Suppressor macrophage (primary cell): Measurements from ENCODE around the gene PTPN14.
"Not testable (repeated sequence)": the region's sequence is repeated elsewhere in the genome, so short reads cannot be mapped to it uniquely, and the experiment has no call there.

Source experiments
- DNase-seq, 4 experiments: peaks; one replicate each; pipeline ENCODE4 v3.0.0-alpha.2; 2020 to 2022
- total RNA-seq, 17 experiments: gene quantifications; one replicate each; lab custom pipeline; 2026; ENCODE audit warnings: mixed read lengths in 6 of 17, inconsistent platforms in 3 of 17; lab: John Stamatoyannopoulos, UW

The PTPN14 gene
- 0.03 to 7.0 (median 0.10) reads per million in 17 experiments for total RNA-seq

- DNase-seq, result peak in 2 of 4 experiments; percentile 5 to 9
Observed at GRCh38 chr1:214551436-214552173, at the start of gene PTPN14. Gene PTPN14 (minus strand): TSS chr1:214551602. CDS start chr1:214464803, 86,799 bp downstream.

DNA sequence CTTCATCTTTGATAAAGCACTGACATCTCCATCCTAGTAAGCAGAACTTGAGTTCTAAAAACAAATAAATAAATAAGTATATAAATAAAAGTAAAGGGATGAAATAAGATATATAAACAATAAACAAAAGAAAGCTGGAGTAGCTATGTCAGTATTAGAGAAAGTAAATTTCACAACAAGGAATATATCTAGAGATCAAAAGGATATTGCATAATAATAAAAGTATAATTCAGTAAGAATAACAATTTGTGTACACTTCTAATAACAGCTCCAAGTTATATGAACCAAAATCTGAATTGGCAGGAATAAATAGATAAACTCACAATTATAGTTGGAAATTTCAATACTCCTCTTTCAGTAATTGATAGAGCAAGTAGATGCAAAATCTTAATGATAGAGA is 41.8 kb upstream of the PTPN14 start:
- no peak for DNase-seq

- not testable (repeated sequence) for DNase-seq
Observed at GRCh38 chr1:214591918-214592317, 40.5 kb upstream of the PTPN14 start.

- DNase-seq, result no peak
Observed at GRCh38 chr1:214590696-214591095, 39.3 kb upstream of the PTPN14 start.

- no peak for DNase-seq
Observed at GRCh38 chr1:214588963-214589597, 37.7 kb upstream of the PTPN14 start.

DNA sequence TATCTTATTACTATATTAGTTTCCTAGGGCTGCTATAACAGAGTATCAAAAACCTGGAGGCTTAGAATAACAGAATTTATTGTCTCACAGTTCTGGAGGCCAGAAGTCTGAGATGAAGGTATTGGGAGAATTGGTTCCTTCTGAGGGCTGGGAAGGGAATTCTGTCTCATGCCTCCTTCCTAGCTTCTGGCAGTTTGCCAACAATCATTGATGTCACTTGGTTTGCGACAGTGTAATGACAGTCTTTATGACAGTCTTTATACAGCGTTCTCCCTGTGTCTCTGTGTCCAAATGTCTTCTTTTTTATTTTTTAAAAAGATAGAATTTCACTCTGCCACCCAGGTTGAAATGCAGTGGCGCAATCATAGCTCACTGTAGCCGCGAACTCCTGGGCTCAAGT is 35.8 kb upstream of the PTPN14 start:
- no peak for DNase-seq

GRCh38 chr1:214586621-214587020 is 35.2 kb upstream of the PTPN14 start:
- no peak for DNase-seq

DNA sequence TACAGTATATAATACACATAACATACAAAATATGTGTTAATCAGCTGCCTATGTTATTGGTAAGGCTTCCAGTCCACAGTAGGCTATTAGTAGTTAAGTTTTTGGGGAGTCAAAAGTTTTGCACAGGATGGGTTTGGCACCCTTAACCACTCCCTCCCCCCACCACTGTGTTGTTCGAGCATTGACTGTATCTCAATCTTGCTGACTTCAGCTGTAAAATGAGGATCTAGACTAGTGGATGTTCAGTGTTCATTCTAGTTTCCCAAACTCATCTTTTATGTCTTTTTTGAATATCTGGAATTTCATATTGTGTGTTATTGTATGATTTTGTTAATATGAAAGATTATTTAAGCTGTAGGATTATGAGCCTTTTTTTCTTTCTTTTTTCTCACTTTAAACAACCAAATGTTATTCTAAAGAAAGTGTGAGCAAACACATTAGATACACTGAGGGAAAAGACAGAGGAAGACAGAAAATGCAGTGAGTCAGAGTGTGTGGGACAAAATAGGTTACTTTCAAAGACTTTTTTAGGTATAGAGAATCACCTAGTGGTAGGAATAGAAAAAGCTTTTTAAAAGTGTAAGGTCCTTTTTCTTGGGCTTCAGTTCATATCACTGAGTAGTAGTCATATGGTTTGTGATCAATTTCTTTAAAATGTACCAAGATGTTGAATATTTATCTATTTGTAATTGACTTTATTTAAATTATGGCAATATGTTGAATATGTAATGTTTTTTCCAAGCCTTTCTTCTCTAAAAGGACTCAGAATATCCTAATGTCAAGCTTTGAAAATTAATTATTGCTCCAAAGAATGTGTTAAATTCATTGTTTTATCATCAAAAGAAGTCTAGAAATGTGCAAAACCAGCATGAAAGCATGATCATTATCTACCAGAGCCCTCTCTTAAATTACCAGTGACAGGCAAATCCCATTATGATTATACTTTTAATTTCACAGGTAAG is 33.7 kb upstream of the PTPN14 start:
- DNase-seq, result peak in 1 of 4 experiments; percentile 13

DNA sequence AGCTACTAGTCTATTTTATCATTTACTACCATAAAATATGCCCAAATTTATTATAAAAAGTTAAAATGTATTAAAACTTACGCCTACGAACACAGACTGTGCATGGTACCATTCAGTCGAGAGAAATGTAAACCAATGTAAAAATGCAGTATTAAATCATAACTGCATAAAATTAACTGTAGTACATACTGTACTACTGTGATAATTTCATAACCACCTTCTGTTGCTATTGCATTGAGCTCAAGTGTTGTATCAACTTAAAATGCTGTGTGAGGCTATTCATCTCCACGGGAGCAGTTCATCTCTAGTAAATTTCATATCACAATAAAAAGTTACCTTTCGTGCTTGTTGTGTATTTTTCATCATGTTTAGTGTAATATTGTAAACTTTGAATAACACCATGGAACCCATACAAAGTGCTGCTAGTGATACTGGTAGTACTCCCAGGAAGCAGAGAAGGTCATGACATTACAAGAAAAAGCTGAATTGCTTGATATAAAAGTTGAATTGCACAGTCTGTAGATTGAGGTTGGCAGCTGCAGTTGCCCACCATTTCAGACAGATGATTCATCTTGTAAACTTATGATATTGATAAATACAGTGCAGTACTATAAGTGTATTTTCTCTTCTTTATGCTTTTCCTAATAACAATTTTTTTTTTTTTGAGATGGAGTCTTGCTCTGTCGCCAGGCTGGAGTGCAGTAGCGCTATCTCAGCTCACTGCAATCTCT is 32.6 kb upstream of the PTPN14 start:
- DNase-seq, result no peak

DNA sequence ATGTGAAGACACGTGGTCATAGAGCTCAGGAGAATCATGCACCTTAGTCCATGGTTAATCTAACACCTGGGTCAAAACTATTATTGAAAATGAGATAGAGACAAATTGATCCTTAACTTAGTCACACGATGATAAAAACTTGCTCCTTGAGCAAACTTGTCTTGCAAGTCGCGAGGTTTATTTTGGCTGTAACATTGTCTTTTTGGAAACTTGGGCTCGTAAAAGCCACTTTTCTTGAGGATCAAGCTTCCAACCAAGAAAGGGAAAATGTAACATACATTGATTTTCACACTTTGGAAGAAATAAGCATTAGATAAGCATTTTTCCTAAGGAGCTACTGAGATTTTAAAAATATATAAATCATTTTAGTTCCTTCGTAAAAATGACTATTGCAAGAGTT is 31.7 kb upstream of the PTPN14 start:
- DNase-seq, result no peak

- DNase-seq, result no peak
Observed at GRCh38 chr1:214582289-214582891, 31.0 kb upstream of the PTPN14 start.

DNA sequence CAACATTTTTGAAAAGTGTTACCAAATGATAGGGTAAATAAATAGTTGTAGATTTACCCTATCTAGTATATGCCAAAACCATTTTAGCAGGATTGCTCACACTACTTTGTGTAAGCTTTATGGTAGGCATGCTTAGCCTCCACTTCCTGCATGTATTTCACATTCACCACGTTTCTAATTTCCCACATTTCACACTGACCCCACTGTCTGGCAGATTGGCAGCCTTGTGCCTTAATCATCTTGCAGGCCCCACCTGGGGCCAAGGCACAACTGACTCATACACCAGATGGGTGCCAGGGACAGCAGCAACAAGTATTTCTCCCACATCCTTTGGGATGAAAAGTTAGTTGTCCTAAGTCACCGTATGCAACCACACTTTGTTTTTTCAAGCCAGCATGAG is 30.4 kb upstream of the PTPN14 start:
- no peak for DNase-seq

GRCh38 chr1:214579183-214579582 is 27.8 kb upstream of the PTPN14 start:
- no peak for DNase-seq

- DNase-seq, result not testable (repeated sequence)
Observed at GRCh38 chr1:214576120-214576519, 24.7 kb upstream of the PTPN14 start.

DNA sequence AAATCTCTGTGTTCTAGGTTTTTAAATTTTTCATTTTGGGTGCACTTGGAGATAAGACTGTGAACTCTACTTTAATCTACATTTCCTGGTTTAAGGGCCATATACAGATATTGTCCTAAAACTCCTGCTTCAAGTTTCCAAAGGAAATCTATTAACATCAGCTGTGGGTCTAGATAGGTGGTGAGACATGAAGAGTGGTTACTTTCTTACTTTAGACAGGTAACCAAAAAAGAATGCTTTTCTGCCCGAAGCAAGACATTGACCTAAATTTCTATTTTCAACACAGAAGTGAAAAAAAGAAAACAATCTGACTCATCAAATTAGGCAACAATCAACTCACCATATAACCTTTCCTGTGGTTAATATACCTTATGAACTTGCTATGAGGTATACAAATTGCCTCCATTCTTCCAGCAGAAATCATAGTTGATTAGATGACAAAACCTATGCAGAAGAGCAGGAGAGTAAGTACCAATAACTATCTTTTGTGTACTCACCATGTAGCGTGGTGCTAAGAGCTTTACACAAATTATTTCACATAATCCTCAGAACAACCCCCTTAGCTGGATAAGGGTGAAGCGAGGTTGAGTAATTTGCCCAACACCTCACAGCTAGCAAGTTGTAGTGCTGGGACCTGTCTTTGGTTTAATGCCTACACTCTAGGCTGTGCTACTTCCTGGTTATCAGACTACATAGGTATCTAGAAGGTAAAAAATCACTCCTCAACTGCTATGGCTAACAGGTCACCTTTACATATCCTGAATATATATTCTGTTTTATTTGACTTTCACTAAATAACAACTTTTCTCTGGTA is 23.4 kb upstream of the PTPN14 start:
- no peak for DNase-seq

DNA sequence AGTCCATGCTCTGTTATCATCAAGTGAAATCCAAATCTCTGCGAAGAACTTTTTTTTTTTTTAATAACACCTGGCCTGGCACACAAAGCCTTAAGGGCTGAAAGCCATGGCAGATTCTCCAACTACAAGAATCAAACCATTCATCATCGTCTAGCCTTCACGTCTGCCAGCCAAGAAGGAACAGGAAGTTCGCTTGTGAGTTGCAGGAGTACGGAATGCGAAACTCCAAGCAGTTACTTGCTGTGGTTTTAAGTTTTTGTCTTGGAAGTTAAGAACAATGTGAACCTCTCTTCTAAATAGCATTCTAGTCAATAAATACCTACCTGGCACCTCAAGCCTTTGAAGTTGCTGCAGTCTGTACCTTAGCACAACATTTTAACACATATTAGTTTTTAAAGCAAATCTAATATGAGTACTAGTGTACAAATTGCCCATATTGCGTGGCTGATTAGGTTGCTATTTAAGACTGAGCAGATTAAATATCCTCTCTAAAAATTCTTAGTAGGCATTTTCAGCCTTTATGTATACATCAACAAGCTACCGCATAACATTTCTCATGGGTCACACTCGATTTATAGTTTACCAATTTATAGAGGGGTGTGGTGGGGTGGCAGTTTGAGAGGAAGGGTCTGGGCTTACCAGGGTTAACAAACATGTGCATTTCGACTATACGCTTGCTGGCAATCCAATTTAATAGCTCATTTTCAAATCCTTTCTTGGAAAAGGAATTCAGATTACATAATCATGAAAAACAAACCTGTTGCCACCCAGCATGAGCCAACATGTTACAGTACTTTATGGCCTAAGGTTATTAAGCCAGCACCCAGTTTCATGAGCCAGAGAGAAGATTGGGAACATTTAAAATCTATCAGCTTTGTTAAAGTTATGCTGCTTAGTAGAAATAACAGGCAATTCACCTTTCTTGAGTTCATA is 22.2 kb upstream of the PTPN14 start:
- DNase-seq, result peak in 1 of 4 experiments; percentile 3

DNA sequence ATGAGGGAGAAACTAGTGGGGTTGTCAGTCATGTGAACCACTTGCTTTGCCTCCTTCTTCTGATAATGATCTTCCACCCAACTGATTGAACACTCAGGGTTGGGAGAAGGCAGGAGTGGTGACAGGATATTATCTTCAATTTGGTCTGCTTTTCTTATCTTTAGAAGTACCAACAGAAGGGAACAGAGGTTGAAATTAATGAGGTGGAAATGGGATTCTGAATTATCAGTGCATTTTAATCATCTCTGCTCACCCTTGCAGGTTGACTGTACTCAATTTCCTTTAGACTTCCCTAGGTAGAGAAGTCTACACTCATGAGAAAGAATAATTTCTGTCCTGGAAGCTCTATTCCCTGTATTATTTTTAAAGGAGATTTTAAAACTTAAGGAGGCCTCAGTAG is 19.9 kb upstream of the PTPN14 start:
- DNase-seq, result no peak

- no peak for DNase-seq
Observed at GRCh38 chr1:214570442-214570841, 19.0 kb upstream of the PTPN14 start.

GRCh38 chr1:214569357-214570004 is 18.1 kb upstream of the PTPN14 start:
- no peak for DNase-seq
